ENCODE results near the gene HEMGN. TPM values are rescaled to one million over a fixed set of nuclear protein-coding genes. Genes with fewer than 3 reads are reported as not detected.
"Not testable (repeated sequence)": the region's sequence is repeated elsewhere in the genome, so short reads cannot be mapped to it uniquely, and the experiment has no call there.

Gene HEMGN
- total and polyA plus RNA-seq, 2 experiments from 2014 or later, result not detected

GRCh38 chr9:97961361-97961760, 23.4 kb upstream of the HEMGN start:
- Histone ChIP-seq H2AFZ (no peak overlapping the region), H3K9me2 (replicated peaks; ENCODE audit: insufficient read depth) (no peaks in the 10 kb centered on the region), H3K9me3 (ENCODE audit: low read depth) (no peaks in the 10 kb centered on the region), H3K79me2 (no peaks in the 10 kb centered on the region), H4K20me1 (ENCODE audit: insufficient read depth, poor library complexity, severe bottlenecking) (no peaks in the 10 kb centered on the region), H3K4me3 (no peak overlapping the region), H3K4me2 (no peak overlapping the region), H3K36me3 (replicated peaks; ENCODE audit: insufficient read depth, low read depth) (no peaks in the 10 kb centered on the region), H3K27ac (no peak overlapping the region), H3K27me3 (no peaks in the 10 kb centered on the region), H3K4me1 (ENCODE audit: insufficient read depth) (no peaks in the 10 kb centered on the region)
- TF ChIP-seq EZH2 (IDR thresholded peaks at IDR 0.05; ENCODE audit: borderline replicate concordance), result no peak
- no peak for TF ChIP-seq CTCF (IDR thresholded peaks at IDR 0.05; ENCODE audit: poor library complexity)
- no peak for DNase-seq (ENCODE audit: low spot score)
- WGBS (ENCODE audit: low lambda C conversion rate, missing lambda C conversion rate), result 96% methylated on average over 2 of the region's 2 CpGs

GRCh38 chr9:97960678-97961328, 22.8 kb upstream of the HEMGN start:
- not testable (repeated sequence) for DNase-seq (ENCODE audit: low spot score); H3K27ac ChIP-seq; H3K4me3 ChIP-seq; H2AFZ ChIP-seq; H3K79me2 ChIP-seq; H3K9me3 ChIP-seq (ENCODE audit: low read depth); H4K20me1 ChIP-seq (ENCODE audit: insufficient read depth, poor library complexity, severe bottlenecking); H3K36me3 ChIP-seq (replicated peaks; ENCODE audit: insufficient read depth, low read depth); H3K27me3 ChIP-seq; H3K4me2 ChIP-seq; H3K4me1 ChIP-seq (ENCODE audit: insufficient read depth); H3K9me2 ChIP-seq (replicated peaks; ENCODE audit: insufficient read depth)
- 83% methylated on average over 9 of the region's 9 CpGs for WGBS (ENCODE audit: low lambda C conversion rate, missing lambda C conversion rate)

GRCh38 chr9:97959585-97959984, 21.6 kb upstream of the HEMGN start:
- Histone ChIP-seq H3K27ac (no peak overlapping the region), H2AFZ (no peak overlapping the region), H3K4me2 (no peak overlapping the region), H3K36me3 (replicated peaks; ENCODE audit: insufficient read depth, low read depth) (no peaks in the 10 kb centered on the region), H3K4me1 (ENCODE audit: insufficient read depth) (no peaks in the 10 kb centered on the region), H3K27me3 (no peaks in the 10 kb centered on the region), H3K79me2 (no peaks in the 10 kb centered on the region), H3K4me3 (no peak overlapping the region), H4K20me1 (ENCODE audit: insufficient read depth, poor library complexity, severe bottlenecking) (no peaks in the 10 kb centered on the region), H3K9me2 (replicated peaks; ENCODE audit: insufficient read depth) (no peaks in the 10 kb centered on the region), H3K9me3 (ENCODE audit: low read depth) (no peaks in the 10 kb centered on the region)
- TF ChIP-seq EZH2phosphoT487 (IDR thresholded peaks at IDR 0.05; ENCODE audit: low read depth, severe bottlenecking, unreplicated experiment), result no peak
- TF ChIP-seq CTCF (IDR thresholded peaks at IDR 0.05; ENCODE audit: poor library complexity), result no peak
- no peak for TF ChIP-seq EZH2 (IDR thresholded peaks at IDR 0.05; ENCODE audit: borderline replicate concordance)
- no peak for DNase-seq (ENCODE audit: low spot score)

GRCh38 chr9:97958812-97959511, 21.0 kb upstream of the HEMGN start:
- Histone ChIP-seq H3K9me2 (replicated peaks; ENCODE audit: insufficient read depth) (no peaks in the 10 kb centered on the region), H3K27me3 (no peaks in the 10 kb centered on the region), H3K79me2 (no peaks in the 10 kb centered on the region), H3K4me1 (ENCODE audit: insufficient read depth) (no peaks in the 10 kb centered on the region), H3K4me2 (no peak overlapping the region), H2AFZ (no peak overlapping the region), H3K27ac (no peak overlapping the region), H3K36me3 (replicated peaks; ENCODE audit: insufficient read depth, low read depth) (no peaks in the 10 kb centered on the region), H3K4me3 (no peak overlapping the region), H3K9me3 (ENCODE audit: low read depth) (no peaks in the 10 kb centered on the region), H4K20me1 (ENCODE audit: insufficient read depth, poor library complexity, severe bottlenecking) (no peaks in the 10 kb centered on the region)
- no peak for DNase-seq (ENCODE audit: low spot score)
- TF ChIP-seq EZH2 (IDR thresholded peaks at IDR 0.05; ENCODE audit: borderline replicate concordance), result no peak
- no peak for TF ChIP-seq EZH2phosphoT487 (IDR thresholded peaks at IDR 0.05; ENCODE audit: low read depth, severe bottlenecking, unreplicated experiment)
- no peak for TF ChIP-seq CTCF (IDR thresholded peaks at IDR 0.05; ENCODE audit: poor library complexity)
- 78% methylated on average over 5 of the region's 5 CpGs for WGBS (ENCODE audit: low lambda C conversion rate, missing lambda C conversion rate)

All from hepatocyte (in vitro differentiated cells).